HG02884 (cell line): ENCODE results near the gene CACNA2D3.

Experiments used
- ATAC-seq: cut with Tn5 transposase; IDR thresholded peaks from one replicate; pipeline ENCODE4 v1.9.1; 2021; ENCODE audit warnings: mild to moderate bottlenecking, moderate library complexity; ENCODE audit not compliant: unreplicated experiment

CACNA2D3 gene

GRCh38 chr3:54322354-54322753, 200.0 kb downstream of the CACNA2D3 start:
- ATAC-seq, result no peak

GRCh38 chr3:54324103-54324502, 201.8 kb downstream of the CACNA2D3 start:
- ATAC-seq, result no peak

DNA sequence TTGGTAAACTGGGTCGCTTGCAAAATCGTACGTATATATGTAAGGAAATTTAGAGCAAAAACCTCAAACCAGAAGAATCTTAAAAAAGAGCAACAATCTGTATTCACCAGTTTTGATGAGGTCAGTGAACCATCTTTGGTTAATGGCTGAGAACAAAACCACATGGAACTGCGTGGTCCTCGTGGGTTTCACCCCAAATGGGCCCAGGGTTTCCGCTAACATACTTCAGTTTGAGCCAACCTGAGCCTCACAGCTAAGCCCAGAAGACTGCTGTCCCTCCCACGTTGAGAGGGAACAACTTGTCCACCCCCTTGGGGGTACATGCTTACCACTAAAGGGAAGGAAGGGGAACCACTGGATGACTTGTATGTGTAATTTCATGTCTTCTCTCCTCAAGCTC, 204.6 kb downstream of the CACNA2D3 start:
- no peak for ATAC-seq

- no peak for ATAC-seq
Measured at GRCh38 chr3:54331341-54331740, 209.0 kb downstream of the CACNA2D3 start.

DNA sequence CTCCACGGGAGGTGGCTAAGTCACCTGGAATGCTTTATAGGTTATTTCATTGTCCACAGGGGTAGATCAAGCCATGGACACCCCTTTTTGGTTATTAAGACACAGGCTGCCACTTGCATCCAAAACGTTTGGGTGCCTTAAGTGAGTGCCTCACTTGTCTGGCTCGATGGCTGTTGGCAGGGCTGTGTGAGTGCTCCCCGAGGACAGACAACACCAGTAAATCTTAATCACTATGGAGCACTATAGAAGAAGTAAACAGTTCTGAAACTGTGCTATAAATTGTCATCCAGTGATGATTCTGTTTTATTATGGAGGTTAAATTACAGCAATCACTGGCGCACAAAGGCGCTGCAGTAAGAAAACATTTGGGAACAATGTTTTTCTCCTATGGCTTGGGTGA, 215.5 kb downstream of the CACNA2D3 start:
- ATAC-seq, result no peak

DNA sequence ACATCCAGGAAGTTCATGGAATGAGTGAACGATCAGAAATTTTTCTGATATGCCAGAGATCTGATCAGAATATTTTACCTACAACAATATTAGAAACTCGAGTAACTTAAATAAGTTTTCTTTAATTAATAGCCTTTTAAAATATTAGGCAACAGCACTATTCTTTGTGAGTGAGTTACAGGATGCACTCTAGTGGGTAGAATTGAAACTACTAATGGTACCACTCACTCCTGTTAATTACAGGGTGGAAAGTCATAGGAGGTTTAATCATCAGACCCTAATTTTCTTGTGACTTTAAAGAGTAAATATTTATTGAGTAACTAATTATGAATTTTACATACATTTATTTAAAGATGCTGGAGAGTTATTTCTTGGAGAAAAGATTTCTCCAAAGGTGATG, 217.3 kb downstream of the CACNA2D3 start:
- ATAC-seq, result no peak

- no peak for ATAC-seq
Measured at GRCh38 chr3:54341811-54342210, 219.5 kb downstream of the CACNA2D3 start.

DNA sequence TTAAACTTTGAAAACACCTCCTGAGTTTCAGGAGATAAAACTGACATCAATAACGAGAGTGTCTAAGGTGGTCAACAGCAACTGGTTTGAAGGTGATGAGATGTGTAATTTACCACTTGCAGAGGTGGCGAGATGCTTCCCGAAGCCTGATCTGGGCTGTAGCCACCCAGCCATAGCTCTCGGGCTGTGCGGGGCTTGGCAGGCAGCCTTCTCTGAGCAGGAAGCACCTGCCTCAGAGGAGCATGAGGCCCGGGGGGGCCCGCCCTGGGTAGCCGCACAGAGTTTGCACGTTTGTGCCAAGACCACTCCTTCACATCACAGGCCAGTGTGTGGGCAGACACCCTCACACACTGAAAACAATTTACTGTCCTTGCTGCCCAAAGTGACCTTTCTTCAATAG, 220.3 kb downstream of the CACNA2D3 start:
- ATAC-seq, result no peak

- ATAC-seq, result no peak
Measured at GRCh38 chr3:54343495-54343894, 221.1 kb downstream of the CACNA2D3 start.

GRCh38 chr3:54344601-54345231, 222.4 kb downstream of the CACNA2D3 start:
- ATAC-seq, result no peak

GRCh38 chr3:54345847-54346375, 223.6 kb downstream of the CACNA2D3 start:
- ATAC-seq, result no peak

DNA sequence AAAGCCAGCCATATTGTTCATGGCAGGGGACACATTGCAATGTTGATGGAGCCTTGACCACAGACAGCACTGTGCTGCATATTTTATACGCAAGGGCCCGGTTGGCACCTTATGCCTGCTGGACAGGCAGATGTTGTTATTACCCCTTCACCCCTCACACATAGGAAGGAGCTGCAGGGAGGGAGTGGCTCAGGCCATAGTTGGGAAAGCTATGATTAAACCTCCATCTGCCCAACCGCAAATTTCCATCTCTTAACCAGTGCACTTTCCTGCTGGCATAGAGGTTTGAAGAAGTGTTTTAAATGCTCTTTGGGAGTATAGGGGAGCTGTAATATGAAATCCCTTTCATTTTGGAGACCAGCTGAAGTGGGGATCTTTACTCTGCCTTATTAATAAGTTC, 224.7 kb downstream of the CACNA2D3 start:
- no peak for ATAC-seq

DNA sequence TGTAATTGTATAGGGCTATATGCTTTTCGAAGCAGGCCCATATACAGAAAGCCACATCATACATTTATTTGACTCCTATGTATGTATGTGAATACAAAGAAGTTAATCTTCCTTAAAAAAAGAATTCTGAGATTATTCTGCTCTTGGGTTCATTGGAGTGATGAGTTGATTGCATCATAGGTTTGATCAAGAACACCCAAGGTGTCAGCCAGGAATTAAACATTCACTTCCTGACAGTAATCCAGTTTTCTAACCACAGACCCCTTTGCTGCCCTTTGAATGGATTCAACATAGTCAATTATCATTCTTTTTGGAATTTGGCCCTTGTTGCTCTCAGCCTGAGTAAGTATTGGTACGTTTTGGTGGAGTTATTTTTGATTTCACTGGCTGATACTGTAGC, 225.6 kb downstream of the CACNA2D3 start:
- no peak for ATAC-seq

- no peak for ATAC-seq
Measured at GRCh38 chr3:54349231-54349652, 226.9 kb downstream of the CACNA2D3 start.

DNA sequence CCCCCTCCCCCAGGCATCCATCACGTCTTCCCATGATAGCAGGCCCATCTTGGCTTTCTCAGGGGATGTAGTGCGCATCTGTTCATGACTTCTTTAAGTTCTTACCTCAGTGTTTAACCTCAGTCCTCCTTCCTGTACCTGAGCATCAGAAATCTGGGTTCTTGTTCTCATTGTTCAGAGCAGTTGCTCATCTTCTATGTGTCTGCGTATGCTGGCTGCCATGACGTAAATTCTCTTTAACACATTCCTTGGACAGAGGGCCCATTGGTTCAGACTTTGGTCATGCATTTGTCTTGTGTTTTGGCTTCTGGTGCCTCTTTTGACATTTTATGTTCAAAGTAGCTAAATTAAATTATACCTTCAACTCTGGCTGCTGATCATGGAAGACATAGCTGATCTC, 227.3 kb downstream of the CACNA2D3 start:
- no peak for ATAC-seq

- no peak for ATAC-seq
Measured at GRCh38 chr3:54353546-54353945, 231.2 kb downstream of the CACNA2D3 start.

DNA sequence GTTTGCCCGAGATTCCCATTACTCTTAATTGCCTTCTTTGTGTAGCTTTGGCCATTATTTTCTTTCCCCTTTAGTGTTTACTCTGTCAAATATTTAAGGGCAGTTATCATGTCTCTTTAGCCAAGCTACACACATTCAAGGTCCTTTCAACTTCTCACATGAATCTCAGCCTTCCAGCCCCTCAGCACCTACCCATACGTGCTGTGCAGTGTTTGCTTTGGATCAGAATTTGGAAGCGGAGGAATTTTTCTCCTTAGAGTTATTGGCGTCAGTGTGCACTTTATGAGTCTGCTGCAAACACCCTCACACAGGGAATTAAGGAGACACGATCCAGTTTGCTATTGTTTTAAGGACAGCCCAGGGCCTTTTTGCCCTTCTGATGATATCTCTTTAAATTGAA, 231.6 kb downstream of the CACNA2D3 start:
- no peak for ATAC-seq

GRCh38 chr3:54355800-54356199, 233.4 kb downstream of the CACNA2D3 start:
- no peak for ATAC-seq

GRCh38 chr3:54356261-54357045, 234.1 kb downstream of the CACNA2D3 start:
- ATAC-seq, result no peak

GRCh38 chr3:54357301-54357700, 234.9 kb downstream of the CACNA2D3 start:
- ATAC-seq, result no peak

DNA sequence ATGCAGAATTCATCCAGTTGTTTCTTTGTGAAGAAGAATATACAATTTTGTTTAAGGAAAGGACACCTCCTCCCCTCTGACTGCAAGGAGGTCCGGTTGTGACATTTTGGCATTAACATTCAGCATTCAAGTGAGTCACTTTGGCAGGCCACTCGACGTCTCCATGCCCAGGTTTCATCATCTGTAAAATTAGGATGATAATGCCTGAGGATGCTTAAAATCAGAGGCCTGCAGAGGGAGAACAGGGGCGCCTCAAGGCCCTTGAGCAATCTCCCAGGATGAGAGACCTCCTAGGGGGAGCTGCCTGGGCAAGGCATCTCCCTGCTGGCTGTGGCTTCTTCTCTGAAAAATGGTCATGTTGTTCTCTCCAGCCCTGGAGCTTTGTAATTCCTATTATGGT, 236.0 kb downstream of the CACNA2D3 start:
- ATAC-seq, result no peak

- ATAC-seq, result no peak
Measured at GRCh38 chr3:54358969-54359694, 236.8 kb downstream of the CACNA2D3 start.
